WI38 (cell line): ENCODE results near the gene REEP6.

Experiments
- H3K4me3 ChIP-seq: 2 replicates; pipeline ENCODE4 v1.5.1; 2011; ENCODE audit warnings: low read depth, mild to moderate bottlenecking, control low read depth, low read length
- CTCF ChIP-seq: IDR thresholded peaks from 2 replicates; pipeline ENCODE4 v1.5.1; 2012; ENCODE audit warnings: low read depth, mild to moderate bottlenecking, control low read depth, low read length

The REEP6 gene

GRCh38 chr19:1522838-1523237, 31.9 kb downstream of the REEP6 start:
- TF ChIP-seq CTCF, result no peak
- no peak overlapping the region for H3K4me3 ChIP-seq

GRCh38 chr19:1523412-1524286, 32.7 kb downstream of the REEP6 start, which contains the start of gene PLK5:
PLK5 (plus strand) TSS chr19:1524077; CDS start chr19:1526997, 2,920 bp downstream.
- TF ChIP-seq CTCF, result no peak
- H3K4me3 ChIP-seq, result no peak within 1 kb of the TSS

- no peak for TF ChIP-seq CTCF
- no peak overlapping the region for H3K4me3 ChIP-seq
These were observed 33.4 kb downstream of the REEP6 start for GRCh38 chr19:1524287-1524971.

DNA sequence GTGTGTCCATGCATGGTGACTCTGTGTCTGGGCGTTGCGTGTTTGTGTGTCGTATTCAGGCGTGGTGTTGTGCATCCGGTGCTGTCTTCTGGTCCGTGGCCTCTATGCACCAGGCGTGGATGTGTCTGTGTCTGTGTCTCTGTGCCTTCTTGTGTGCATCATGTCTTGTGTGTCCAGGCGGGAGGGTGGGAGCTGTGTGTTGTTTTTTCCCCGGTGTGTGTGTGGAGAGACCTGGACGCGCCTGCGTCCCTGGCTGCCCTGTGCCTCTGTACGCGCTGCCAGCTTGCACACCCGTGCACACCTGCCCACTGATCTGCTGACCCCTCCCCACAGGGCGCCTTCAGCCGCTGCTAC, 34.0 kb downstream of the REEP6 start:
- H3K4me3 ChIP-seq, result no peak overlapping the region
- TF ChIP-seq CTCF, result no peak

- H3K4me3 ChIP-seq, result no peak overlapping the region
- TF ChIP-seq CTCF, result no peak
These were observed 34.4 kb downstream of the REEP6 start for GRCh38 chr19:1525343-1525742.

- TF ChIP-seq CTCF, result no peak
These were observed 35.2 kb downstream of the REEP6 start for GRCh38 chr19:1526066-1526778.

More at GRCh38 chr19:1526066-1526778, 35.2 kb downstream of the REEP6 start:
- H3K4me3 ChIP-seq, result no peak overlapping the region
